Type B pancreatic cell (in vitro differentiated cells): ENCODE data around the gene BOD1. TPM values are rescaled to one million over a fixed set of nuclear protein-coding genes. Genes with fewer than 3 reads are reported as not detected.
A peak's percentile ranks its signal among the peaks of the same experiment; 100 is the strongest.

Experiments
- DNase-seq: peaks from one replicate; pipeline ENCODE4 v3.0.0; 2021; ENCODE audit warnings: mixed read lengths; ENCODE audit not compliant: unreplicated experiment; ENCODE audit errors: extremely low spot score
- H3K27ac Mint-ChIP-seq: 2 replicates; pipeline ENCODE4 v1.8.0; 2021; ENCODE audit warnings: mild to moderate bottlenecking, mixed read lengths
- H3K27me3 Mint-ChIP-seq: 2 replicates; pipeline ENCODE4 v1.8.0; 2021; ENCODE audit warnings: mixed read lengths
- H3K36me3 Mint-ChIP-seq: 2 replicates; pipeline ENCODE4 v1.8.0; 2021; ENCODE audit warnings: mixed read lengths
- H3K4me1 Mint-ChIP-seq: one replicate; pipeline ENCODE4 v1.8.0; 2021; ENCODE audit warnings: mixed read lengths; ENCODE audit not compliant: unreplicated experiment
- H3K4me3 Mint-ChIP-seq: 2 replicates; pipeline ENCODE4 v1.8.0; 2021; ENCODE audit warnings: mild to moderate bottlenecking, mixed read lengths
- H3K9me3 Mint-ChIP-seq: 2 replicates; pipeline ENCODE4 v1.8.0; 2021; ENCODE audit warnings: mixed read lengths
- CTCF ChIP-seq: fragments of 200-600 bp; sonication (generic); conservative IDR thresholded peaks from 2 replicates; pipeline ENCODE4 v1.5.0; 2021; ENCODE audit warnings: antibody characterized with exemption, mild to moderate bottlenecking
- total RNA-seq: library from RNA; stranded (reverse); gene quantifications from 2 replicates; pipeline ENCODE4 v1.2.1, GENCODE V29; 2021; ENCODE audit warnings: low replicate concordance

BOD1 gene
- total RNA-seq, 1 donor from 2014 or later = 98.7 TPM

- DNase-seq = no peak
- Mint-ChIP-seq H3K4me1 (peaks cover 53% of the 10 kb centered on the region), H3K36me3 (no peaks in the 10 kb centered on the region), H3K9me3 (no peaks in the 10 kb centered on the region), H3K4me3 (no peak overlapping the region), H3K27me3 (no peaks in the 10 kb centered on the region), H3K27ac (no peak overlapping the region)
- peak; percentile 59 for TF ChIP-seq CTCF
Measured at GRCh38 chr5:173629628-173630027, 13.2 kb upstream of the BOD1 start.

GRCh38 chr5:173628501-173628900, 12.1 kb upstream of the BOD1 start:
- DNase-seq = no peak
- peaks cover 58% of the 10 kb centered on the region for H3K4me1 Mint-ChIP-seq
- H3K9me3 Mint-ChIP-seq = no peaks in the 10 kb centered on the region
- H3K36me3 Mint-ChIP-seq = no peaks in the 10 kb centered on the region
- no peak overlapping the region for H3K27ac Mint-ChIP-seq
- H3K27me3 Mint-ChIP-seq = no peaks in the 10 kb centered on the region
- no peak for TF ChIP-seq CTCF
- no peak overlapping the region for H3K4me3 Mint-ChIP-seq

GRCh38 chr5:173627860-173628392, 11.5 kb upstream of the BOD1 start:
- no peak for TF ChIP-seq CTCF
- H3K9me3 Mint-ChIP-seq = no peaks in the 10 kb centered on the region
- no peaks in the 10 kb centered on the region for H3K27me3 Mint-ChIP-seq
- peaks cover 58% of the 10 kb centered on the region for H3K4me1 Mint-ChIP-seq
- H3K27ac Mint-ChIP-seq = peak overlapping the region; percentile 43
- peak overlapping the region; percentile 58 for H3K4me3 Mint-ChIP-seq
- H3K36me3 Mint-ChIP-seq = no peaks in the 10 kb centered on the region
- DNase-seq = no peak

- DNase-seq = no peak
- no peaks in the 10 kb centered on the region for H3K27me3 Mint-ChIP-seq
- H3K9me3 Mint-ChIP-seq = no peaks in the 10 kb centered on the region
- H3K4me3 Mint-ChIP-seq = no peak overlapping the region
- H3K4me1 Mint-ChIP-seq = peaks cover 64% of the 10 kb centered on the region
- TF ChIP-seq CTCF = no peak
- H3K27ac Mint-ChIP-seq = no peak overlapping the region
- H3K36me3 Mint-ChIP-seq = no peaks in the 10 kb centered on the region
Measured at GRCh38 chr5:173627271-173627670, 10.8 kb upstream of the BOD1 start.

GRCh38 chr5:173626505-173626820, 10.0 kb upstream of the BOD1 start:
- DNase-seq = no peak
- Mint-ChIP-seq H3K36me3 (no peaks in the 10 kb centered on the region), H3K9me3 (no peaks in the 10 kb centered on the region), H3K4me3 (no peak overlapping the region), H3K4me1 (peaks cover 70% of the 10 kb centered on the region), H3K27ac (peak overlapping the region; percentile 2), H3K27me3 (no peaks in the 10 kb centered on the region)
- no peak for TF ChIP-seq CTCF
